Hematopoietic multipotent progenitor cell treated with erythropoietin and hydrocortisone succinate and interleukin-3 and kit ligand, for 15 days (in vitro differentiated cells): ENCODE data around the gene RNU7-1.

Experiments used
- DNase-seq: peaks from one replicate; pipeline ENCODE4 v3.0.0-alpha.2; 2015; ENCODE audit warnings: low spot score

RNU7-1 gene

GRCh38 chr12:6917491-6918231, 26.0 kb upstream of the RNU7-1 start:
- no peak for DNase-seq

- no peak for DNase-seq
Observed at GRCh38 chr12:6919588-6919987, 24.0 kb upstream of the RNU7-1 start.

DNA sequence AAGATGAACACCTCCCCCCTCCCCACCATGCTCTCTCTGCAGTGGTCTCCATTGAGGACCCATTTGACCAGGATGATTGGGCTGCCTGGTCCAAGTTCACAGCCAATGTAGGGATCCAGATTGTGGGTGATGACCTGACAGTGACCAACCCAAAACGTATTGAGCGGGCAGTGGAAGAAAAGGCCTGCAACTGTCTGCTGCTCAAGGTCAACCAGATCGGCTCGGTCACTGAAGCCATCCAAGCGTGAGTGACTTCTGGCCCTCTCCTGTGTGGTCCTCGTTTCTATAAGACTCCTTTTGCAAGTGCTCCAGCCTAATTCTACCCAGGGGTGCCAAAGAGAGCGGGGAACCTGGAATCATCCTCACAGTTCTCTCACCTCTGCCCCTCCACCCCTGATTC, 22.1 kb upstream of the RNU7-1 start:
- no peak for DNase-seq

DNA sequence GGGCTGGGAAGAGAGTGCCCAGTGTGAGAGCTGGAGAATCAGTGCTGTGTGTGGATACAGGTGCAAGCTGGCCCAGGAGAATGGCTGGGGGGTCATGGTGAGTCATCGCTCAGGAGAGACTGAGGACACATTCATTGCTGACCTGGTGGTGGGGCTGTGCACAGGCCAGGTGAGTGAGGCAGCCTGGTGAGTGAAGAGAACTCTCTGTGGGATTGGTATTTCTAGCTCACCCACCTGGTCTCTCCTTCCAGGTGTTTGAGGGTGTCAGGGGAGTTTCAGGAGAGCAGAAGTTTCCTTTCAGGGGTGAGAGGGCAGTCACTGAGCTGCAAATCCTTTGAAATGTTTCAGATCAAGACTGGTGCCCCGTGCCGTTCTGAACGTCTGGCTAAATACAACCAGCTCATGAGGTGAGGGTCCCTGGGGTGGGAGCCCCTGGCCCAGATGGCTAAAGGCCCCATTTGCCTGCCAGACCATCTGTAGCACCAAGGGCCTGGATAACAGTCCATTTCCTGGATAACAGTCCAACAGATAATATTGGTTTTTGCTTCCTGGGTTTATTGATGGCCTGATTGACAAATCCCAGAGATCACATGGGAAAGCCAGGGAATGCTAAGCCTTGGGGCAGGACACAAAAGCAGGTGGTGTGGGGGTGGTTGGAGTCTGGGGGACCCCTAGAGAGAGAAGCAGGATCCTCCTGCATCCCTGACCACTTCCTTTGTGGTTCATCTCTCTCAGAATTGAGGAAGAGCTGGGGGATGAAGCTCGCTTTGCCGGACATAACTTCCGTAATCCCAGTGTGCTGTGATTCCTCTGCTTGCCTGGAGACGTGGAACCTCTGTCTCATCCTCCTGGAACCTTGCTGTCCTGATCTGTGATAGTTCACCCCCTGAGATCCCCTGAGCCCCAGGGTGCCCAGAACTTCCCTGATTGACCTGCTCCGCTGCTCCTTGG, 21.3 kb upstream of the RNU7-1 start:
- no peak for DNase-seq

- no peak for DNase-seq
Observed at GRCh38 chr12:6923003-6923732, 20.4 kb upstream of the RNU7-1 start.

DNA sequence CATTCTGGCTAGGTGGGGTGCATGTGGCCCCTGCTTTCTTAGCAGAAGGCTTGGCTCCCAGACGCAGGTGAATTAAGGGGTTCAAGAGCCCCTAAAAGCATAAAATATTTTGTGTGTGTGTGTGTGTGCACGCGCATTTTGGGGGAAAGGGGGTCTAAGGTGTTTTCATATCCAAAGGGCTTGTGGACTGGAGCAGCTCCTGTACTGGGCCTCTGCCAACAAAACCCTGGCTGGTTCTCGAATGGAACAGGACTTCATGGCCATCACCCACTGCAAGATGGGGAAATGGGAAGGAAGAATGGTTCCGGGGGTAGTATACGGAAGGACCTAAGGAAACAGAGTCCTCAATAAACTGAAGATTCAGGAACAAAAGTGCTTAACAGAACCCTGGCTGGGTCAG, 19.8 kb upstream of the RNU7-1 start:
- no peak for DNase-seq

GRCh38 chr12:6925239-6925539, 18.4 kb upstream of the RNU7-1 start:
- DNase-seq, result no peak

- DNase-seq, result no peak
Observed at GRCh38 chr12:6925540-6926279, 17.9 kb upstream of the RNU7-1 start.

DNA sequence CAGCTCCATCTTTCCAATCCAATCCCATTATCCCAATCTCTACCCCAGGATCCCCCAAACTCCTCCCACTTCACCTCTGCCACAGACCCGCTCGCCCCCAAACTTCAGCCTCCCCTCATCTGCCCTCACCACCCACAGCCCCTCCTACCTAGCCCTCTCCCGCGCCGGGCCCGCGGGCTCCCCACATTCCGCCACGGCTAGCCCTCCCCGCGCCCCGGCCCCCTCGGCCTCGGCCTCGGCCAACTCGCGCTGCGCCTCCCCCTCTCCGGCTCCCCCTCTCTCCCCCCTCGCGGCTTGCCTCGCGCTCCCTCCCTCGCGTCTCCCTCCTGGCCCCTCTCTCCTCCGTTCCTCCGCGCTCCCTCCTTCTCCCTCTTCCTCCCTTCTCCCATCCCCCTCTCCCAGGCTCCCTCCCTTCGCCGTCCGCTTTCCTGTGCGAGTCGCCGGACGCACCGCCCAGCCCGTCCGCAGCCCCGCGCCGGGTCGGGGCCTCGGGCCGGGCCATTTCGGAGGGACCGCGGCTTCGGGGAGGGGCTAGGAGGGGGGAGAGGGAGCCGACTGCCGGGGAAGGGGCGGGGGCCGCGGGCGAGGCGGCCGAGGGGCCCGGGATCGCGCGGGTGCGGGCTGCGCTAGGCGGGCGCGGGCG, 16.1 kb upstream of the RNU7-1 start, which contains the start of gene ATN1:
Gene ATN1, plus strand, starts transcription at position 581 of the 643 bp plus-strand sequence. CDS start 6,043 bp downstream, outside the sequence.
- no peak for DNase-seq

DNA sequence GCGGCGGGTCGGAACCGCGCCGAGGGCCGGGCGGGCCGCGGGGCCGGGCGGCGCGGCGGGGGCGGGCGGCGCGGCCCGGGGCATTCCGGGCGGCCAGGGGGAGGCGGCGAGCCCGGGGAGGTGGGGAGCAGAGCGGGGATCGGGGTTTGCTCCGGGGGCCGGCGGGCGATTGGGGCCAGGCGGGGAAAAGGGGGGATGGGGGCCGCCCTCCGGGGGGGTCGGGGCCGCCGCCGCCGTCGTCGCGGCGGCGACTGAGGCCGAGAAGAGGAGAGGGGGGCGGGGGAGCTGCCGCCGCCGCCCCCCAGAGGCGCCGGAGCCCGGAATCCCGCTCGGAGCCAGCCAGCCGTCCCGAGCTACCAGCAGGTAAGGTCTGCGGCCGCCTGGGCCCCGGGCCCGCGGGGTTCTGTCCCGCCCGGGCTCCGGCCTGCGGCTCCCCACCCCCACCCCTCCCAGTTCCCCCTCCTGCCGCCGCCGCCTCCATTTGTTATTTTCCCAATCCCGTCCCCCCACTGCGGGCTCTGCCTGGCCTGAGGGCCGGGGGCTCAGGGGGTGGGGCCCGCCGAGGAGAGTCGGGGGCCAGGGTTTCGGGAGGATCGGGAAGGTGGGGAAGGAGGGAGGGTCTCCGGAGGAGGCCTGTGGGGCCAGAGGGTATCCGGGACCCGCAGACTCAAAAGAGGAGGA, 15.5 kb upstream of the RNU7-1 start:
- no peak for DNase-seq

- no peak for DNase-seq
Observed at GRCh38 chr12:6928703-6929407, 14.8 kb upstream of the RNU7-1 start.

DNA sequence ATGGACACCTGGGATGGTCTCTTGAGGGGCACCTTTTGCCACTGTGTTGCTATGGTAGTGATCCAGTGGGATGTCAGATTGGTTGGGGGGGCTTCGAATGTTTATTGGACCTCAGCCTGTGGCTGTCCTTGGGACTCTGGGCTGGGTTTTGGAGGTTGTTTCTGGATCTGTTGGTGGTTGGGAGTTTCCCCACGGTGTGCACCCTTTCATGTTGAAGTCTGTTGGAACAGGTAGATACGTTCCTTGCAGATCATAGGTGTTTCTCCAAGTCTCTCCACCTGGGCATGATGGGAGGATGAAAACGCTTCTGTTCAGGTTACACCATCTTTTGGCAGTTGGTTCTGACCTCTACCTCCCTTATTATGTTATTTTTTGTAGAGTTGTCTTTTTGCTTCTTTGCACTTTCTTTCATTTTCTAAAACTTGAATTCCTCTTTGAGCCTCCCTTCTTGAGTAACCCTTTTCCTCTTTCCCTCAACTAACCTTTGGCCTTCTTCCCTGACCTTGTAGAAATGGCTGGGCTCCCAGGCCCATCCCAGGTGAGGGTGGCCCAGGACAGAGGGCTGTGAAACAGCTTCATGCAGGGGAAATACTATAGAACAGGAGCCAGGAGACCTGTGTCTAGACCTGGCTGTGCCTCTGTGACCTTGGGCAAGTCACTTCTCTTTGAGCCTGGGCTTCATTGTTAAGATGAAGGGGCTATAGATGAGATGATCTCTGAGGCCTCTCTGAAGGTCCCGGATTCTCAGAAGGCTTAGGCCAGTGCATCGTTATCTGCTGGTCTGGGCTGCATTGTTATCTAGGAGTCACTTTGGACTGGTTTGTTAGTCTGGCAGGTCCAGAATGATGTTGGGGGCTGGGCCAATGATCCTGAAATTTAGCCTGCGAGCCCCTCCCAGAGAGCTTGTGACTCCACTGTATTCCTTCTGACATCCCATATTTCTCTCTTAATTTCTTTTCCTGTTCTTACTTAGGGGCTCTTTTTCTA, 13.9 kb upstream of the RNU7-1 start:
- DNase-seq, result no peak

- DNase-seq, result no peak
Observed at GRCh38 chr12:6932766-6933165, 10.8 kb upstream of the RNU7-1 start.

DNA sequence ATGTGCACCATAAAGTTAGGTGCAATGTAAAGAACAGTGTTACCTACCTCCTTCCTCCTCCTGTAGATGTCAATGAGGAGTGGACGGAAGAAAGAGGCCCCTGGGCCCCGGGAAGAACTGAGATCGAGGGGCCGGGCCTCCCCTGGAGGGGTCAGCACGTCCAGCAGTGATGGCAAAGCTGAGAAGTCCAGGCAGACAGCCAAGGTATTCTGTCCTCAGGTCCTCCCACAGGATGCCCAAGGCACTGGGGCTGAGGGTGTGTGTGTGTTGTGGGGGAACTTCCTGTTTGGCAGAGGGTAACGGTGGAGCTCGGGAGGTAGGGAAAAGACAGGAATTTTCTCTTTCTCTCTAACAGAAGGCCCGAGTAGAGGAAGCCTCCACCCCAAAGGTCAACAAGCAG, 9.5 kb upstream of the RNU7-1 start:
- no peak for DNase-seq

DNA sequence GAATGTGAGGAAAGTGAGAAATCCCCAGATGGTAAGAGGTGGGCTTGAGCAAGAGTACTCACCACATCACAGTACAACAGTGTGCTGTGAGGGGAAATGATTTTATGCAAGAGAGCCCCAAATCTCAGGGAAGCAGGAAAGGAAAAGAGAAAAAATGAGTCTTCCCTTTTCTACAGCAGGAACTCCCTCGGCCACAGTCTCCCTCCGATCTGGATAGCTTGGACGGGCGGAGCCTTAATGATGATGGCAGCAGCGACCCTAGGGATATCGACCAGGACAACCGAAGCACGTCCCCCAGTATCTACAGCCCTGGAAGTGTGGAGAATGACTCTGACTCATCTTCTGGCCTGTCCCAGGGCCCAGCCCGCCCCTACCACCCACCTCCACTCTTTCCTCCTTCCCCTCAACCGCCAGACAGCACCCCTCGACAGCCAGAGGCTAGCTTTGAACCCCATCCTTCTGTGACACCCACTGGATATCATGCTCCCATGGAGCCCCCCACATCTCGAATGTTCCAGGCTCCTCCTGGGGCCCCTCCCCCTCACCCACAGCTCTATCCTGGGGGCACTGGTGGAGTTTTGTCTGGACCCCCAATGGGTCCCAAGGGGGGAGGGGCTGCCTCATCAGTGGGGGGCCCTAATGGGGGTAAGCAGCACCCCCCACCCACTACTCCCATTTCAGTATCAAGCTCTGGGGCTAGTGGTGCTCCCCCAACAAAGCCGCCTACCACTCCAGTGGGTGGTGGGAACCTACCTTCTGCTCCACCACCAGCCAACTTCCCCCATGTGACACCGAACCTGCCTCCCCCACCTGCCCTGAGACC, 8.0 kb upstream of the RNU7-1 start:
- DNase-seq, result no peak

GRCh38 chr12:6936194-6936635, 7.4 kb upstream of the RNU7-1 start:
- no peak for DNase-seq

DNA sequence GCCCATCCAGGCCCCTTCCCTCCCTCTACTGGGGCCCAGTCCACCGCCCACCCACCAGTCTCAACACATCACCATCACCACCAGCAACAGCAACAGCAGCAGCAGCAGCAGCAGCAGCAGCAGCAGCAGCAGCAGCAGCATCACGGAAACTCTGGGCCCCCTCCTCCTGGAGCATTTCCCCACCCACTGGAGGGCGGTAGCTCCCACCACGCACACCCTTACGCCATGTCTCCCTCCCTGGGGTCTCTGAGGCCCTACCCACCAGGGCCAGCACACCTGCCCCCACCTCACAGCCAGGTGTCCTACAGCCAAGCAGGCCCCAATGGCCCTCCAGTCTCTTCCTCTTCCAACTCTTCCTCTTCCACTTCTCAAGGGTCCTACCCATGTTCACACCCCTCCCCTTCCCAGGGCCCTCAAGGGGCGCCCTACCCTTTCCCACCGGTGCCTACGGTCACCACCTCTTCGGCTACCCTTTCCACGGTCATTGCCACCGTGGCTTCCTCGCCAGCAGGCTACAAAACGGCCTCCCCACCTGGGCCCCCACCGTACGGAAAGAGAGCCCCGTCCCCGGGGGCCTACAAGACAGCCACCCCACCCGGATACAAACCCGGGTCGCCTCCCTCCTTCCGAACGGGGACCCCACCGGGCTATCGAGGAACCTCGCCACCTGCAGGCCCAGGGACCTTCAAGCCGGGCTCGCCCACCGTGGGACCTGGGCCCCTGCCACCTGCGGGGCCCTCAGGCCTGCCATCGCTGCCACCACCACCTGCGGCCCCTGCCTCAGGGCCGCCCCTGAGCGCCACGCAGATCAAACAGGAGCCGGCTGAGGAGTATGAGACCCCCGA, 6.8 kb upstream of the RNU7-1 start:
- no peak for DNase-seq
